HL-60/S4 (cell line): Measurements from ENCODE around the gene GDPGP1.
"Not testable (repeated sequence)": the region's sequence is repeated elsewhere in the genome, so short reads cannot be mapped to it uniquely, and the experiment has no call there.

ENCODE experiments used
- in situ Hi-C: fragments of 300-500 bp; cut with MboI; formaldehyde crosslinking; loops from 2 replicates; pipeline ENCODE4 v1.14.3; 2022; ENCODE audit warnings: low sequenced_read_pairs

The GDPGP1 gene, protein sequence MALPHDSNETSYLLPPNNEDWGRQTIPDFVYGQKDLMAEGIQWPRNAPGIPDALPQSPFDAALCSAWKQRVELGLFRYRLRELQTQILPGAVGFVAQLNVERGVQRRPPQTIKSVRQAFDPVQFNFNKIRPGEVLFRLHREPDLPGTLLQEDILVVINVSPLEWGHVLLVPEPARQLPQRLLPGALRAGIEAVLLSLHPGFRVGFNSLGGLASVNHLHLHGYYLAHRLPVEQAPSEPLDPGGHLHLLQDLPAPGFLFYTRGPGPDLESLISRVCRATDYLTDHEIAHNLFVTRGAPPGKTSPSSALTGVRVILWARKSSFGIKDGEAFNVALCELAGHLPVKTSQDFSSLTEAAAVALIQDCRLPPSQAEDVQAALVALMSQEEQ

DNA sequence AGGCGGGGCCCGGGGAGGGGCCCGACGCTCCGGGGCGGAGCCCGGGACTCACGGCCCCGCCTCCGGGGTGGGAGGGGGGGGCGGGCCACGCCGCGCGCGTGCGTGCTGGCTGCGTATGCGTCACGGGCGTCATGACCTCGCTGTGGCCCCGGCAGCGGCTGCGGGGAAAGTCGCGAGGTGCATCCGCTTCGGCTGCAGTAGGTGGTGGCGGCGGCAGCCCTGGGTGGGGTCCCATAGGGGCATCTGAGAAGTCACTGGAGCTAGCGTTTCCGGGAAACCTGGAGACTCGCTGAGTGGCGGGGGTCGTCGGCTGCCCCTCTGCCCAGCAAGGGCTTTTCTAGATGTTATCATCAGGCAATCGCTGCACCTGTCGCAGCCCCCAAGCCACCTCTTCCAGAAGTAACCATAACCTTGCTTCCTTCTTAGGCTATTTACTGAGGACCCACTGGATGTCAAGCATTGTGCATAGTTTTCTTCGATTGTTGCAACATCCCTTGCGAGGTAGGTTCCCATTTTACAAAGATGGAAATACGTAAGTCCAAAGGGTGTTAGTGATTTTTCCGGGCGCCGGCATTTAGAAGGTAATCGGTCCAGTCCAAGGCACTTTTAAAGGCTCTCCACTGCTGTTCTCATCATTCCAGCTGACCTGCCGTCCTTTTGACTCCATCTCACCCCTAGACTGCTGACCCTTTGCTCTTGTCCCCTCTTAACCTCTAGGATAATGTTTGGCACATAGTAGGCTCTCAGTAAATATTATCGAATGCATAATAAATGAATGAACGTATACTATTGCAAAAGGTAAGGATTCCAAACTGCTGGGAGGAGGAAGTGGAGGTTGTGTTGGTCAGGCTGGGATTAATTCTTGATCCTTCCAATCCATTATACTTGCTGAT lies at the start of gene GDPGP1:
GDPGP1 (plus strand) TSS at position 114 of the 893 bp plus-strand sequence. CDS start 6,700 bp downstream, outside the sequence.
- in situ Hi-C loops: no loop called here

DNA sequence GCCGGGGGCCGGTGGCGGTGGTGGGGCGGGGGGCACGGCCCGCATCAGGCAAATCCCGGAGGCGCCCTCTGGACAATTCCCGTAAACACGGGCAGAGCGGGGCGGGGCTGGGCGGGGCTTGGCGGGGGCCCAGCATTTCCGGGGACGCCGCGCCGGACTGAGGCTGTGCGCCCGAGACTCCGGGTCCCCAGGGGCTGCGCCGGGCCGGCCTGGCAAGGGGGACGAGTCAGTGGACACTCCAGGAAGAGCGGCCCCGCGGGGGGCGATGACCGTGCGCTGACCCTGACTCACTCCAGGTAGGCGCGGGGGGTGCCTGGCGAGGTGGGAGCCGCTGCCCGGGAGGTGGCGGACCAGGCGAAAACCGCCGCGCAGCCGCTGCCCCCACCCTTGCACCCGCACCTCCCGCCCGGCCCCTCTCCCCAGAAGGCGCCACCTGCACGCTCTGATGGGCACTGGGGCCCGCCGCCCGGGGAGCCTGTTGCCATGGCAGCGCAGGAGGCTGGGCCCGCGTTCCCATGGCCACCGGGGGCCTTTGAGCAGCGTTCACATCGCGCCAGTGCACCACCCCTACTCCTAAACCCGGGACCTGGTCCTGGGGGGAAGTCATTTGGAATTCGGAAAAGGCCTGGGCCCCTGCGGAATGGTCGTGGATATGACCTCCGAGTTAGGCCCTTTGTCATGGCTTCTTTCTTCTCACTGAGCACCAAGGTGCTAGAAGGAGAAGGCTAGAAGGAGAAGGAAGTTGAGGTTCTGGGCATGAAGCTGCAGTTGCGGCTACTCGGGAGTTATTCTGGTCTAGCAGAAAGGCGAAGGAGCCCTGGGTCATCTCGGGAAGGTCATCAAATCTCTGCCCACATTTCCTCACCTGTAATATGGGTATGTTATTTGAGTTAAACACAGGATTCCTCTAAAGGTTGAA lies 49.0 kb upstream of the GDPGP1 start:
- in situ Hi-C loops: no loop called here

DNA sequence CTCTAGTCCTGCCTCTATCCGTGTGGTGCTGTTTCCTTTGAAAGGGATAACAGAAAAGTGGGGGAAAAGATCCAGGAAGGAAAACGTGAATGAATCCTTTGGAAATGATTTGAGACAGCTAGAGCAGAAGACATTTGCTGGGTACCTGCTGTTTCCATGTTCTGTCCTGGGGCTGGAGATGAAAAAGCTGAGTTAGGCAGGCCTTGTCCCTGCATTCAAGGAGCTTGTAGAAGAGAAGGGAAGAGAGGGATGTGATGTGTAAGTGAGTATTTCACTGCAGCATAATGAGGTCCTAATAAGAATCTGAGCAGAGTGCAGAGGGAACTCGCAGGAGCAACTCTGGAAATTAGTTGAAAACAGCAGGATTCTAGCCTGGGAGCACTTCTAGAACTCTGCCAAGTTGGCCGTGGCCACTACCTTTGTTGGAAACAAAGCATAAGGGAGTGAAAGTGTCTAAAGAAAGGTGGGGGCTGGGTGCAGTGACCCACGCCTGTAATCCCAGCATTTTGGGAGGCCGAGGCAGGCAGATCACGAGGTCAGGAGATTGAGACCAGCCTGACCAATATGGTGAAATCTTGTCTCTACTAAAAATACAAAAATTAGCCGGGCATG lies 46.6 kb upstream of the GDPGP1 start:
- in situ Hi-C loops: no loop called here

GRCh38 chr15:90188065-90188464 lies 45.9 kb upstream of the GDPGP1 start:
- in situ Hi-C loops: not testable (repeated sequence)

DNA sequence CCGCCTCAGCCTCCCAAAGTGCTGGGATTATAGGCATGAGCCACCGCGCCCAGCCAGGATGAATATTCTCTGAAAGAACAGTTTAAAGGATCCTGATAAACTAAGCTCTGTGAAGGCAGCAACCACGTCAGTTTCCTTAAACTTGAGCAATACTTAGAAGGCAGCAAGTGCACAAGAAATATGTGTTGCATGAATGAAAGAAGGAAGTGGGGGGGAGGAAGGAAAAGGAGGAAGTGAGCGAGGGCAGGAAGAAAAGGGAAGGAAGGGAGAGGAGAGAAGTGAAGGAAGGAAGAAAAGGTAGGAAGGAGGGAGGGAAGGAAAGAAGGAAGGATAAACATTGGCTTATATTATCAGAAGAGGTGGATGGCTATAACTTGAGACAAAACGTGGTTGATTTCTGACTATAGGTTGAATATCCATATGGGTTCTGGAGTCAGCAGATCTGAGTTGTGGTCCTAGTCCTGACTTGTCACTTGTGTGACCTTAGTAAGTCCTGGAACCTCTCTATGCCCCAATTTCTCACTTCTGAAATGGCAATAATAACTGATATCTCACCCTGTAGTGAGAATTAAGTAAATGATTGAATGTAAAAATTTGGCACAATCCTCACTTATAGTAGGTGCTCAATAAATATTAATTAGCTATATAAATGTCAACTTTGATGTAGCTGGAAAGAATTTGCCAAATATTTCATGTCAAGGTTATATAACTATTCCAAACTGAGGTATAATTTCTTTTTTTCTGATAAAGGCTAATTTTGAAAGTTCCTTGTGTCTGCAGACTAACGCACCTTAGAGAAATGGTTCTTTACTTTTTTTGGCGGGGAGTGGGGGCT lies 44.9 kb upstream of the GDPGP1 start:
- in situ Hi-C loops: no loop called here

DNA sequence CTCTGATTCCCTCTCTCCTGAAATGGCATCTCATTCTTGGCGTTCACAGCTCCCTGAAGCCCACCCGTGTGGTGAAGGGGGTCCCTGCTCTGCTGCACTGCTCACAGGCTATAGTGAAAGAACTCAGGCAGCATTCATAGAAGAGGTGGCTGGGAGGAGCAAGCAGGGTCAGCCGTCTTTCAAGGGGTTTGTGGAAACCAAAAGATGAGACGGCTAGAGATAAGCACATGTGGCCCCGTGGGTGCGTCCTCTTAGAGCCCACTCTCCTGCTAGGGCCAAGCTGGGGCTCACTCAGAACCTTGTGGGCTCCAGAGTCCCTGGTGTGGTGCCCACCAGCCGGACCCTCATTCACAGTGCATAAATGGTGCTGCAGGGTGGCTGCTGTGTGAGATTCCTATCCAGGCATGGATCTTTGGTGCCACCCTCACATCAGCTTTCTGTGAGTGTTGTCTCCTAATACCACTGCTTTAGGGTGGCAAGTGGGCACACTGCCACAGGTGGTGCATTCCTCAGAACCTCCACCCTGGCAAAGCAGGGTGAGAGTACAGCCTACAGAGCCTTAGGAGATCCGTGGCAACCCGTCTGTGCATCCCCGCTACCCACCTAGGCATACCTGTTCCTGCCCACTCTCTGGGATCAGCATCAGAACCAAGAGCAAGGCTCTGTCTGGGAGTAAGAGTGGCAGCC lies 44.1 kb upstream of the GDPGP1 start:
- in situ Hi-C loops: no loop called here

DNA sequence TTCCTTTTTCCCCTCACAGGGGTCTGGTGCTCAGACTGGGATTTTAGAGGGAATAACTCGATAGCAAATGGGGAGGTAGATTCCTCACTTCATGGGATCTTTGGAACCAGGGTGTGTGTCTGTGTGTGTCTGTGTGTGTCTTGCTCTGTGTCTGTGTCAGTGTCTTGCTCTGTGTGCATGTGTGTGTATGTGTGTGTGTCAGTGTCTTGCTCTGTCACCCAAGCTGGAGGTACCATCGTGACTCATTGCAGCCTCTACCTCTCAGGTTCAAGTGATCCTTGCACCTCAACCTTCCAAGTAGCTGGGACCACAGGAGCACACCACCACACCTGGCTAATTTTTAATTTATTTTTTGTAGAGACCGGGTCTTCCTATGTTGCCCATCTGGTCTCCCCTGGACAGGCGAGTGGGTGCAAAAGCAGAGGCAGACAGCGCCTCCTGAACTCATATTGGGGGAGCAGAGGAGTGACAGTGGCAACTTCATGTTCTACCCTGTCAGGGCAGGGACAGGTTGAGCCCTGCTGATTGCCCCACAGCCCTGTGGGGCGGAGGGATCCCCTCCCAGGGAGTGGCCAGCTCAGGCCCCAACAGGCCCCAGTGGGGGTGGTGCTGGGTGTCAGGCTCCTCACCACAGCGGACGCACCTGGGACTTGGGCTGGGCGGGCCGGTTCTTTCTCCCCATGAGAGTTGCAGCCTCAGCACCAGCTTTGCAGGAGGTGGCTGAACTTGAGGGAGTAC lies 43.2 kb upstream of the GDPGP1 start:
- in situ Hi-C loops: no loop called here

DNA sequence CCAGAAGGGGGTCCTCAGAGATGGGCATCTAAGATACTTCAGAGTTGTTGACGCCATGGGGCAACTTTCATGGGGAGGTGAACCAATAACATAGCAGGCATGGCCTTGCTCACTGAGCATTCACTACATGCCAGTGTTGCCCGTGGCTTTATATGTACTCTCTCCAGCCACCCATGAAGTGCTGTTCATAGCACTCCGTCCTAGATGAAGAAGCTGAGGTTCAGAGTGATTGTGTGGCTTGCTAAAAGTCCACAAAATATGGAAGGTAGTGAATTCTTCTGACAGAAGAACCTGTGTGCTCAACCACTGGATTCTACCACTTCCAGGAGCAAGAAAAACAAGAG lies 42.7 kb upstream of the GDPGP1 start:
- in situ Hi-C loops: no loop called here

DNA sequence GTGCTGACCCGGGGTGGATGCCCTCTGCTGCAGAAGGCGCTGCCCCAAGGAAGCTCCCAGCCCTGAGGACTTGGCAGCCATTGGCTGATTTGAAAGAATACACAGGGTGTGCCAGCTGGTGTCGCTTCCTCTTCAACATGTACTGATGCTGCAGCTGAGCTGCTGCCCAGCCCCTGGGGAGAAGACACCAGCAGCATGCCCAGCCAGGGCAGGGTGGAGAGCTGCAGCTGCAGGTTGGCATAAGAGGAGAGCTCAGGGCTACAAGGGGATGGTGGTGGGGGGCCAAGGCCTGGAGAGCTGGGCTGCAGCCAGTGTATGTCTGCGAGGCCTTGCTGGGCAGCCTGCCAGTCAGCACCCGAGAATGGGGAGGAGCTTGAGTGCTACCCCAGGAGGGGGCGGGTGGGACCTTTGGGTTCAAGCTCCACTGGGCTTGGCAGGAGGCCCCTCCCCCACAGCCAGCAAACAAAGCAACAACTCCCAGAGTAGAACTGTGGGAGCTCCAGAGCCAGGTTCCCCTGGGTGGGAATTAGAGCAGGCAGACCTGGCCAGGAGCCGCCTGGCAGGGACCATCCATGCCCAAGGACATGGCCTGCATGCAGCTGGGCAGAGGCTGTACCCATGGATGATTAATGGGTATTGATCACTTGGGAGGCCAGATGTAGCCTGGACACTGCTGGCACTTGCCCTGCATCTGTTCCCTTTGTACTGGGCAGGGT lies 42.1 kb upstream of the GDPGP1 start:
- in situ Hi-C loops: no loop called here

- in situ Hi-C loops: no loop called here
These were observed 40.8 kb upstream of the GDPGP1 start for GRCh38 chr15:90192961-90193786.

DNA sequence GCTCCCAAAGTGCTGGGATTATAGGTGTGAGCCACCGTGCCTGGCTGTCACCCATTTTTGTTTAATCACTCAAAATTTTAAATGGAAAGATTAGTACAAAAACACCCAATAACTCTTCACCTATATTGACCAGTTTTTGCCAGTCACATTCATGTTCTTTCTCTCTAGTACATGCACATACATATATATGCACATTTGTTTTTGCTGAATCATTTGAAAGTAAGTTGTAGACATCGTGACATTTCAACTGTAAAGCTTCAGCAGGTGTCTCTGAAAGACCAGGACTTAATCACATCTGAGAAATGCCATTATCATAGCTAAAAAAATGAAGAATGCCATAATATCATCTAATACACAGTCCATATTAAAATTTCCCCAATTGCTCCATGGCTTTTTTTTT lies 39.4 kb upstream of the GDPGP1 start:
- in situ Hi-C loops: no loop called here

GRCh38 chr15:90200534-90201129 lies 33.4 kb upstream of the GDPGP1 start:
- in situ Hi-C loops: no loop called here

DNA sequence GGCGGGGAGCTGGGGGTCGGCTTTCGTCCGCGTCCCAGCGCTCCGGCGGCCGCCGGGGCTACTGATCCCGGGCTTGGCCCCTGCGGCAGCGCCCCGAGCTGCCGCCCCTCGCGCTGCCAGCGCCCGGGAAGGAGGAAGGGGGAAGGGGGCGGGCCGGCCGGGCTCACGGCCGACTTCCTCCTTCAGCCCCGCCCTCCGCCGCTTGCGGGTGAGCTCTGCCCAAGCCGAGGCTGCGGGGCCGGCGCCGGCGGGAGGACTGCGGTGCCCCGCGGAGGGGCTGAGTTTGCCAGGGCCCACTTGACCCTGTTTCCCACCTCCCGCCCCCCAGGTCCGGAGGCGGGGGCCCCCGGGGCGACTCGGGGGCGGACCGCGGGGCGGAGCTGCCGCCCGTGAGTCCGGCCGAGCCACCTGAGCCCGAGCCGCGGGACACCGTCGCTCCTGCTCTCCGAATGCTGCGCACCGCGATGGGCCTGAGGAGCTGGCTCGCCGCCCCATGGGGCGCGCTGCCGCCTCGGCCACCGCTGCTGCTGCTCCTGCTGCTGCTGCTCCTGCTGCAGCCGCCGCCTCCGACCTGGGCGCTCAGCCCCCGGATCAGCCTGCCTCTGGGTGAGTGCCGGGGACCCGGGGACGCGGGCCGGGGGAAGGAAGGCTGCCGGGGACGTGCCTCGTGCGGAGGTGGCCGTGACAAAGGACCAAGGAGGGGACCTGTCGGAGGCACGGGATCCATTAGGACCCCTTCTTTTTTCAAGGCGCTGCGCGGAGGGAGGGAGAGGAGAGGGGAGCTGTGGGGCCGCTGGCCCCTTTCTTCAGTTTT lies 32.7 kb upstream of the GDPGP1 start, which contains the start of gene SEMA4B:
SEMA4B (plus strand) TSS at position 201 of the 814 bp plus-strand sequence; CDS start at position 450, 249 bp downstream.
- in situ Hi-C loops: no loop called here

- in situ Hi-C loops: no loop called here
These were observed 32.0 kb upstream of the GDPGP1 start for GRCh38 chr15:90201944-90202375.

DNA sequence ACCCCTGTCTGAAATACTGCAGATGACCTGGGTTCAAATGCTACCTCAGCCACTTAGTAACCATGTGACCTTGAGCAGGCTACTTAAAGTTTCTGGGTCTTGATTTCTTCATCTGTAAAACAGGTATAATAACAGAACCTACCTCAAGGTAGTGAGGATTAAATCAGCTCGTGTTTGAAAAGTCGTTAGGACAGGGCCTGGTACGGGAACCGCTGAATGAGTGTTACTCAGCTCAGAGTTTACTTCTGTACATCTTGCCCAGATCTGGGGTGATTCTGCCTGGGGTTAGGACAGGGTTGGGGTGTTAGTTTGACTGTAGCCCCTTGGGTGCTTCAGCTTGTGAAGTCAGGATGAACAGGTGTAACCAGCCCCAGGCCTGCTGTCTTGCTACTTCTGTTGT lies 31.1 kb upstream of the GDPGP1 start:
- in situ Hi-C loops: no loop called here
